Measurements from ENCODE around the gene FGFRL1. TPM values are rescaled to one million over a fixed set of nuclear protein-coding genes. Genes with fewer than 3 reads are reported as not detected.

Gene FGFRL1
- total RNA-seq, 4 donors from 2014 or later, result 18.1 to 39.6 (median 26.4) TPM

DNA sequence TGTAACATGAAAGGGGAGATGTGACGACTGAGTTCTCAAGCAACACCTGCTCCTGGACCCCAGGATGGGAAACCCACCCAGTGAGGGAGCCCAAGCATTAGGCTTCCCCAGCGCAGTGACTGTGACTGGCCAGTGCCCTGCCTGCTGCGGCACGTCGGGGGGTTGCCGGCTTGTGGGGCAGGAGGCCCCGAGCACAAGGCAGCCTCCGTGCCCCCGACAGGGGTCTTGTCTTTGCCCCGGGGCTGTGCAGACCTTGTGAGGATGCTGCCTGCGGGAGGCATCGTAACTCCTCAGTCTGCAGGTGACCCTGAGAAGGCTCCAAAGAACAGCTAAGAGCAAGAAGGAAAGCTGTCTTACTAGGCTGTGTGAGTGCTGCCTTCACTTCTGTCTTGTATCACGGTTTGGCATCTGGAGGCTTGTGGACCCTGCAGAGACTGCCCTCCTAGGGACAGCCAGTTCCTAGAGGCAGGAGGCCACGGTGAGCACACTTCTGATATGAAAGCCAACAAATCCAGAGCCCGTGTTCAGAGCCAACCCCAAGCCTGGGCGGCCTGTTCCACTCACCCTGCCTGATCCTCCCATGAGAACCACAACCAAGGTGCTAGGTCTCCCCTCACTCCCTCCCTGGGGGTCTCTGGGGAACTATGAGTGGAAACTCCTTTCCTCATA lies 47.7 kb downstream of the FGFRL1 start:
- Histone ChIP-seq H3K36me3 (no peaks in the 10 kb centered on the region), H3K4me3 (no peak overlapping the region), H3K27me3 (peaks cover 0 to 61% of the 10 kb centered on the region in 2 donors), H3K27ac (no peak overlapping the region), H3K9me3 (no peaks in the 10 kb centered on the region), H3K4me1 (peaks cover 0 to 10% (median 0%) of the 10 kb centered on the region in 4 donors)
- 68 to 75% methylated on average over 15 to 16 of the region's 16 CpGs for WGBS, 2 donors
- DNase-seq (ENCODE audit: low spot score in 2 of 2), result no peak
- TF ChIP-seq, protein P1, sequence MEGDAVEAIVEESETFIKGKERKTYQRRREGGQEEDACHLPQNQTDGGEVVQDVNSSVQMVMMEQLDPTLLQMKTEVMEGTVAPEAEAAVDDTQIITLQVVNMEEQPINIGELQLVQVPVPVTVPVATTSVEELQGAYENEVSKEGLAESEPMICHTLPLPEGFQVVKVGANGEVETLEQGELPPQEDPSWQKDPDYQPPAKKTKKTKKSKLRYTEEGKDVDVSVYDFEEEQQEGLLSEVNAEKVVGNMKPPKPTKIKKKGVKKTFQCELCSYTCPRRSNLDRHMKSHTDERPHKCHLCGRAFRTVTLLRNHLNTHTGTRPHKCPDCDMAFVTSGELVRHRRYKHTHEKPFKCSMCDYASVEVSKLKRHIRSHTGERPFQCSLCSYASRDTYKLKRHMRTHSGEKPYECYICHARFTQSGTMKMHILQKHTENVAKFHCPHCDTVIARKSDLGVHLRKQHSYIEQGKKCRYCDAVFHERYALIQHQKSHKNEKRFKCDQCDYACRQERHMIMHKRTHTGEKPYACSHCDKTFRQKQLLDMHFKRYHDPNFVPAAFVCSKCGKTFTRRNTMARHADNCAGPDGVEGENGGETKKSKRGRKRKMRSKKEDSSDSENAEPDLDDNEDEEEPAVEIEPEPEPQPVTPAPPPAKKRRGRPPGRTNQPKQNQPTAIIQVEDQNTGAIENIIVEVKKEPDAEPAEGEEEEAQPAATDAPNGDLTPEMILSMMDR (IDR thresholded peaks at IDR 0.05), result no peak
- no peak for TF ChIP-seq POLR2A (IDR thresholded peaks at IDR 0.05)

DNA sequence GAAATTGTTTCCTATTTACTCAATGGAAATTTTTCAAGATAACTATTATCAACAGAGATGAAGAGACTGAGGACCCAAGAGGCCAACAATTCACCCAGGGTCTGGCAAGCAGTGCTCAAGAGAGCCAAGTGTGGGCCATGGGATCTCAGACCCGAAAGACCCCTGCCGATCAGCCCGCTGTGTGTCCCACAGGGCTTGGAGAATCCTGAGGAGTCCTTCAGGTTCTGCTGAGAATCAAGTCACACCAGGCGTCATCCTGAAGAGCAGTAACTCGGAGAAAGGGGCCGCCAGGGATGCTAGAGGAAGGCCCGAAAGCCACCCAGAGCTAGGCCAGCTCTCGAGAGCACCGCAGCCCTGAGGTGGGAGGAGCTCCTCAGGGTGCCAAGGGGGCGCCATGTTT lies 48.7 kb downstream of the FGFRL1 start:
- Histone ChIP-seq H3K36me3 (no peaks in the 10 kb centered on the region), H3K27ac (no peak overlapping the region), H3K4me1 (peaks cover 0 to 10% (median 0%) of the 10 kb centered on the region in 4 donors), H3K27me3 (peaks cover 0 to 58% of the 10 kb centered on the region in 2 donors), H3K9me3 (no peaks in the 10 kb centered on the region), H3K4me3 (no peak overlapping the region)
- TF ChIP-seq EP300 (IDR thresholded peaks at IDR 0.05), result no peak
- no peak for TF ChIP-seq POLR2A (IDR thresholded peaks at IDR 0.05)
- TF ChIP-seq, protein P1 (IDR thresholded peaks at IDR 0.05), result no peak
- 87 to 91% methylated on average over 5 to 10 of the region's 10 CpGs for WGBS, 2 donors
- DNase-seq (ENCODE audit: low spot score in 2 of 2), result no peak

DNA sequence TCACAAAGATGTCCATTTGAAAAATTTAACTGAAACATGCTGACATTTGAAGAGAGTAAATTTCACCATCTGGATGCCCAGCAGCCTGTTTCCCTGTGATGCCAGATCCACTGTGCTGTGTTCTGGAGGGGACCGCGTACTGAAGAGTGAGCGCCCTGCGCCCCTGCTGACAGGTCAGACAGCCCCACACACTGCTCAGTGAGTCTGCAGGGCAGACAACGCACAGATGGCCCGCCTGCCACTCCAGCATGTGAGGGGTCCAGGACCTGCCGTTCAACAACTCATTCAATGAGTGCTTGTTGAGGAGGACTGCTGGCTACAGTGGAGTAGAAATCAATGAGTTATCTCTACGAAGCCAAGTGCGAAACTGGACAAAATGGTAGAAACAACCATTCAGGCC lies 49.2 kb downstream of the FGFRL1 start:
- peaks cover 0 to 53% of the 10 kb centered on the region in 2 donors for H3K27me3 ChIP-seq
- WGBS, 2 donors, result 90 to 94% methylated on average over 8 to 9 of the region's 9 CpGs
- TF ChIP-seq EP300 (IDR thresholded peaks at IDR 0.05), result no peak
- TF ChIP-seq, protein P1 (IDR thresholded peaks at IDR 0.05), result no peak
- no peak for TF ChIP-seq POLR2A (IDR thresholded peaks at IDR 0.05)
- DNase-seq (ENCODE audit: low spot score in 2 of 2), result no peak
- H3K4me1 ChIP-seq, result peaks cover 0 to 6% (median 0%) of the 10 kb centered on the region in 4 donors
- no peak overlapping the region for H3K4me3 ChIP-seq
- H3K27ac ChIP-seq, result no peak overlapping the region
- no peaks in the 10 kb centered on the region for H3K36me3 ChIP-seq
- no peaks in the 10 kb centered on the region for H3K9me3 ChIP-seq

DNA sequence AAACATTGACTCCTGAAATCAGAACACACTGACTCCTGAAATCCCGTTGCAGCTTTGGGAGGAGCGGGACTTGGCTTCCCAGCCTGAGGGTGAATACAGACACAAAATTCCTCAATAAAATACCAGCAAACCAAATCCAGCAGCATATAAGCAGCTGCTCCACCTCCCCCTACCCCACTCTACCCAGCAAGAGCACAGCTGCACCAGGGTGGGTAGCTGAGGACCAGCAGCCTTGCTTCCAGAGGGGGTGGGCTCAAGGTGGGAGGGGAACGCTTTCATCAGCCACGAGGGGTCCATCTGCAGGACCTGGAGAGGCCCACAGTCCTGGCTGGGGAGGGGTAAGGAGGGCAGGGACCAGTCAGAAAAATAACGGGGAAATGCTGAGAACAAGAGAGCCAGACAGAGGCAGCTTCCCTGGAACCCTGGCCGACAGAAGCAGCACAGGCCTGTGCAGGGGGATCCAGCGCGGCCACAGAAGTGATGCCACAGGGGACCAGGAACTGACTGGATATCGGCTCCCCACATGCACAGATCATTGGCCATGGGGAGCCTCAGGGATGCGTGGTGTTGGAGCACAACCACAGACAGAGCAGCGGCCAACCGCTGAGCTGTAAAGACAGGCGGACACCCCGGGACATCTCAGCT lies 49.8 kb downstream of the FGFRL1 start:
- Histone ChIP-seq H3K9me3 (no peaks in the 10 kb centered on the region), H3K27me3 (peaks cover 0 to 47% of the 10 kb centered on the region in 2 donors), H3K36me3 (no peaks in the 10 kb centered on the region), H3K27ac (no peak overlapping the region), H3K4me3 (no peak overlapping the region), H3K4me1 (no peaks in the 10 kb centered on the region)
- no peak for TF ChIP-seq EP300 (IDR thresholded peaks at IDR 0.05)
- TF ChIP-seq, protein P1 (IDR thresholded peaks at IDR 0.05), result no peak
- no peak for TF ChIP-seq POLR2A (IDR thresholded peaks at IDR 0.05)
- DNase-seq (ENCODE audit: low spot score in 2 of 2), result no peak
- 73 to 75% methylated on average over 14 of the region's 14 CpGs for WGBS, 2 donors

DNA sequence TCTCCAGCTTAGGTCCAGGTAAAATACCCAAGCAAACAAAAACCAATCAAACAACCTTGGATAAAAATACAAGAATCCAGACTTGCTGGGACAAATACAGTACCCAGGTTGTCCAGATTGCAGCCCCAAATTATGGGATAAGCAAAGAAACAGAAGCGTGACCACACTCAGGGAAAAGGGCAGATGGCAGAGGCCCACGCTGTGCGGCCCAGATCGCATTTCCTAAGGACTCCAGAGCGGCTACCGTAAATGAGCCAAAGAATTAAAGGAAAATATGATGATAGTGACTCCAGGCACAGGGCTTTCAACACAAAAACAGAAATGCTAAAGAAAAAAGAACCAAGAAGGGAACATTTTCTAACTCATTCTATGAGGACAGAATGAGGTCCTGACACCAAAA lies 50.3 kb downstream of the FGFRL1 start:
- no peak overlapping the region for H3K27ac ChIP-seq
- no peaks in the 10 kb centered on the region for H3K4me1 ChIP-seq
- DNase-seq (ENCODE audit: low spot score in 2 of 2), result no peak
- peaks cover 0 to 42% of the 10 kb centered on the region in 2 donors for H3K27me3 ChIP-seq
- no peak for TF ChIP-seq EP300 (IDR thresholded peaks at IDR 0.05)
- TF ChIP-seq, protein P1 (IDR thresholded peaks at IDR 0.05), result no peak
- TF ChIP-seq POLR2A (IDR thresholded peaks at IDR 0.05), result no peak
- H3K9me3 ChIP-seq, result no peaks in the 10 kb centered on the region
- H3K4me3 ChIP-seq, result no peak overlapping the region
- WGBS, 2 donors, result 77 to 80% methylated on average over 6 of the region's 6 CpGs
- no peaks in the 10 kb centered on the region for H3K36me3 ChIP-seq
